T-cell (primary cell): ENCODE data around the gene ART3. TPM values are rescaled to one million over a fixed set of nuclear protein-coding genes. Genes with fewer than 3 reads are reported as not detected.

Experiments used
- ATAC-seq, 4 experiments: fragments of 200-7000 bp in 3 of 4; fragments of 150-1000 bp in 1 of 4; cut with Tn5 transposase; replicated peaks in 1 of 4; 1 replicate in 3 of 4; 2 replicates in 1 of 4; pipeline ENCODE4 v1.10.0; 2021; ENCODE audit warnings: moderate library complexity in 3 of 4, mild to moderate bottlenecking in 2 of 4, moderate number of reproducible peaks in 1 of 4
- CTCF ChIA-PET, 2 donors: fragments of 300-600 bp; sonication (Branson Sonifier 250); formaldehyde crosslinking; loops; one replicate each; lab custom pipeline; 2022; ENCODE audit warnings: antibody characterized with exemption in 2 of 2; lab: Charles Lee
- POLR2A ChIA-PET, 2 donors: fragments of 300-600 bp; sonication (Branson Sonifier 250); formaldehyde crosslinking; loops; one replicate each; lab custom pipeline; 2022; ENCODE audit warnings: antibody characterized with exemption in 2 of 2; lab: Charles Lee
- DNase-seq, 35 experiments: peaks; one replicate each; pipeline versions ENCODE4 v3.0.0 to v3.0.0-alpha.2; 2013 to 2023
- H3K27ac ChIP-seq: one replicate; pipeline ENCODE4 v1.5.1; 2013; ENCODE audit warnings: low read length
- H3K27me3 ChIP-seq, 2 experiments: replicated peaks in 1 of 2; 1 replicate in 1 of 2; 2 replicates in 1 of 2; pipeline versions ENCODE4 v1.6.1 to v1.7.0; 2013; ENCODE audit warnings: low read length in 1 of 2, mixed read lengths in 1 of 2; ENCODE audit not compliant: control insufficient read depth in 2 of 2, insufficient read depth in 2 of 2; ENCODE audit errors: extremely low read depth in 1 of 2
- H3K36me3 ChIP-seq, 2 donors: 1 replicate in 1 of 2; 2 replicates in 1 of 2; pipeline versions ENCODE4 v1.6.1 to v1.7.0; 2013; ENCODE audit warnings: low read length in 1 of 2; ENCODE audit not compliant: control insufficient read depth in 2 of 2, insufficient read depth in 1 of 2; ENCODE audit errors: extremely low read depth in 1 of 2
- H3K4me1 ChIP-seq, 2 experiments: 1 replicate in 1 of 2; 2 replicates in 1 of 2; pipeline versions ENCODE4 v1.6.1 to v1.7.0; 2013; ENCODE audit warnings: low read length in 2 of 2, mixed read lengths in 1 of 2; ENCODE audit not compliant: insufficient read depth in 2 of 2, control insufficient read depth in 1 of 2; ENCODE audit errors: extremely low read depth in 1 of 2
- H3K4me3 ChIP-seq, 2 donors: 1 replicate in 1 of 2; 2 replicates in 1 of 2; pipeline versions ENCODE4 v1.5.1 to v1.7.0; 2013; ENCODE audit warnings: mild to moderate bottlenecking in 2 of 2, low read length in 1 of 2, moderate library complexity in 1 of 2; ENCODE audit not compliant: control insufficient read depth in 1 of 2; ENCODE audit errors: extremely low read depth in 1 of 2
- H3K9me3 ChIP-seq: 2 replicates; pipeline ENCODE4 v1.7.0; 2013
- H3K27ac Mint-ChIP-seq, 2 donors: one replicate each; pipeline ENCODE4 v1.8.0; 2020 to 2021; ENCODE audit warnings: mild to moderate bottlenecking in 2 of 2, mixed read lengths in 2 of 2
- H3K27me3 Mint-ChIP-seq, 2 donors: one replicate each; pipeline ENCODE4 v1.8.0; 2021 to 2022; ENCODE audit warnings: mixed read lengths in 2 of 2
- H3K36me3 Mint-ChIP-seq: one replicate; pipeline ENCODE4 v1.8.0; 2021; ENCODE audit warnings: mixed read lengths
- H3K4me1 Mint-ChIP-seq, 3 donors: one replicate each; pipeline ENCODE4 v1.8.0; 2020 to 2022; ENCODE audit warnings: mixed read lengths in 3 of 3, mild to moderate bottlenecking in 1 of 3
- H3K4me3 Mint-ChIP-seq, 3 donors: one replicate each; pipeline ENCODE4 v1.8.0; 2020 to 2022; ENCODE audit warnings: mild to moderate bottlenecking in 3 of 3, mixed read lengths in 3 of 3, moderate library complexity in 3 of 3
- H3K9me3 Mint-ChIP-seq, 3 donors: one replicate each; pipeline ENCODE4 v1.8.0; 2020 to 2022; ENCODE audit warnings: mixed read lengths in 3 of 3
- WGBS: methylation state at CpG from one replicate; pipeline ENCODE4 v1.1.5; 2013; ENCODE audit warnings: missing lambda C conversion rate; ENCODE audit not compliant: insufficient coverage; 5-methylcytosine and 5-hydroxymethylcytosine counted together
- total RNA-seq, 35 experiments: library from RNA in 6 of 35; stranded (reverse) in 6 of 35; fragments of 120-200 nt in 1 of 35; gene quantifications; one replicate each; pipeline versions ENCODE4 v1.2.1 to v1.2.4 and lab custom pipeline; 2013 to 2026

The ART3 gene
- total RNA-seq, 5 donors from 2014 or later (not counting 1 experiment from before 2014, with no cell fraction given), result not detected

DNA sequence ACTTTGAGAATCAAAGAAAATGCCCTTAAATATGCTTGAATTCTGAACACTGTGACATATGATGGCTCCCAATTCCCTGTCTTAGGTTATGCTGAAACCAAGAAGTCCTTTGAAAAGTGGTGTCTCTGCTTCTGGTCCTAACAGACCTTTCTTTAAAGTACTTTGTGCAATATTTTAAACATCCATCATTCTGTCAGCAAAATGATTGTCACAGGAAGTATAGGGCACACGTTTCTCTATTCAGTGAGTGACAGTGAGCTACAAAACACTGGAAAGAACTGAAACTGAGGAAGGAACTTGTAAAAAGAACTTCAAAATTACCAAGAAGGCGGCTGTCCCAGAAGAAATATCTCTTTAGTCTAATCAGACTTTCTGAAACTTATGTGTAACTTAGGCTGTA is 85.8 kb downstream of the ART3 start:
- ChIA-PET CTCF (interaction anchor here in 1 of 2 donors (0.5 kb wide), 1 partner anchor 396 kb away, joined by 4 read pairs; no protein-coding TSS in a partner anchor), POLR2A (no interaction called here)
- Histone ChIP-seq H3K27me3 (no peaks in the 10 kb centered on the region), H3K36me3 (peaks cover 0 to 25% of the 10 kb centered on the region in 2 donors), H3K4me1 (no peaks in the 10 kb centered on the region), H3K27ac (no peak overlapping the region), H3K4me3 (no peak overlapping the region), H3K9me3 (no peaks in the 10 kb centered on the region)
- peaks cover 42% of the 10 kb centered on the region for H3K36me3 Mint-ChIP-seq
- no peaks in the 10 kb centered on the region for H3K4me1 Mint-ChIP-seq
- no peak overlapping the region for H3K4me3 Mint-ChIP-seq
- ATAC-seq (no peak), DNase-seq (no peak)
- peak overlapping the region in 1 of 2 donors; percentile 9 for H3K27ac Mint-ChIP-seq
- H3K9me3 Mint-ChIP-seq, result peaks cover 0 to 2% (median 0%) of the 10 kb centered on the region in 3 donors
- no CpG with 5 or more reads among the region's 2 CpGs for WGBS
- no peaks in the 10 kb centered on the region for H3K27me3 Mint-ChIP-seq

Other genes with a start within 250 kb of the ART3 start
- 1 to 10 TPM in 1 of 5 donors, under 1 TPM in 4; 0.25 to 1.1 (median 0.50) TPM for gene PPEF2, start 172.3 kb upstream of the ART3 start, total RNA-seq
- gene NAAA, start 133.7 kb upstream of the ART3 start, total RNA-seq, result 10 to 100 TPM; 51.7 to 82.4 (median 73.5) TPM
- 10 to 100 TPM; 44.2 to 56.9 (median 47.3) TPM for gene SDAD1, start 83.8 kb upstream of the ART3 start, total RNA-seq
- not detected for gene CXCL9, start 67.2 kb upstream of the ART3 start, total RNA-seq
- not detected for gene CXCL10, start 51.2 kb upstream of the ART3 start, total RNA-seq
- gene CXCL11, start 38.6 kb upstream of the ART3 start, total RNA-seq, result not detected
- 10 to 100 TPM; 39.5 to 88.9 (median 48.3) TPM for gene NUP54, start 73.7 kb downstream of the ART3 start, total RNA-seq
- 10 to 100 TPM; 20.9 to 37.3 (median 23.2) TPM for gene SCARB2, start 139.1 kb downstream of the ART3 start, total RNA-seq
- gene FAM47E, start 177.0 kb downstream of the ART3 start, total RNA-seq, result under 1 TPM in 1 of 5 donors, not detected in 4; 0.19 TPM
- 1 to 10 TPM in 3 of 5 donors, under 1 TPM in 2; 0.26 to 2.2 (median 1.0) TPM for gene STBD1, start 232.0 kb downstream of the ART3 start, total RNA-seq